ENCODE results near the gene HDAC4.

GRCh38 chr2:239106966-239107365 lies 293.9 kb downstream of the HDAC4 start:
- no peak for TF ChIP-seq SUZ12 (IDR thresholded peaks at IDR 0.05; ENCODE audit: extremely low read depth, insufficient read depth, insufficient read length)
- no peak for TF ChIP-seq ZNF274 (IDR thresholded peaks at IDR 0.05; ENCODE audit: low read depth, low read length)
- no peak for TF ChIP-seq YY1 (IDR thresholded peaks at IDR 0.05; ENCODE audit: insufficient read depth, insufficient read length)
